SK-N-SH (cell line): Measurements from ENCODE around the gene S100A6. TPM values are rescaled to one million over a fixed set of nuclear protein-coding genes. Genes with fewer than 3 reads are reported as not detected.

Experiments
- CTCF ChIA-PET: fragments of 300-600, 350-600 bp; formaldehyde crosslinking; extraction: SDS; loops from one replicate; lab custom pipeline; 2021; lab: Yijun Ruan, JAX
- POLR2A ChIA-PET: fragments of 350-600 bp; sonication (Branson Sonifier 250); formaldehyde crosslinking; extraction: SDS; loops from one replicate; lab custom pipeline; 2020; ENCODE audit warnings: antibody characterized with exemption, inconsistent platforms; lab: Yijun Ruan, JAX
- DNase-seq: peaks from one replicate; pipeline ENCODE4 v3.0.0; 2012
- H2AFZ ChIP-seq: fragments of 200-600 bp; sonication (generic); 2 replicates; pipeline ENCODE4 v1.8.1; 2016; ENCODE audit warnings: antibody characterized with exemption, mild to moderate bottlenecking, low read depth
- H3F3A ChIP-seq: fragments of 200-600 bp; sonication (generic); replicated peaks from 2 replicates; pipeline ENCODE3; 2016; ENCODE audit warnings: antibody characterized with exemption, mild to moderate bottlenecking; ENCODE audit not compliant: insufficient read depth
- H3K27ac ChIP-seq, 2 experiments: fragments of 200-500 bp in 1 of 2; fragments of 200-600 bp in 1 of 2; sonication (Bioruptor generic) in 1 of 2; sonication (generic), shearing (Covaris generic) in 1 of 2; 2 replicates each; pipeline versions ENCODE4 v1.5.1 to v1.6.1; 2014 to 2016; ENCODE audit warnings: low read depth in 2 of 2, inconsistent platforms in 1 of 2, low read length in 1 of 2, mild to moderate bottlenecking in 1 of 2, mixed read lengths in 1 of 2
- H3K27me3 ChIP-seq: fragments of 200-600 bp; sonication (generic), shearing (Covaris generic); 2 replicates; pipeline ENCODE4 v1.6.1; 2016; ENCODE audit warnings: mixed run types; ENCODE audit not compliant: insufficient read depth
- H3K36me3 ChIP-seq, 2 experiments: fragments of 200-500 bp in 1 of 2; fragments of 200-600 bp in 1 of 2; sonication (Bioruptor generic) in 1 of 2; sonication (generic) in 1 of 2; replicated peaks in 1 of 2; 2 replicates each; pipeline versions ENCODE3 to v1.5.1; 2014 to 2016; ENCODE audit warnings: low read length in 1 of 2, mild to moderate bottlenecking in 1 of 2; ENCODE audit not compliant: insufficient read depth in 2 of 2, control insufficient read depth in 1 of 2
- H3K4me1 ChIP-seq, 2 experiments: fragments of 200-500 bp in 1 of 2; fragments of 200-600 bp in 1 of 2; sonication (Bioruptor generic) in 1 of 2; sonication (generic), shearing (Covaris generic) in 1 of 2; 2 replicates each; pipeline versions ENCODE4 v1.5.1 to v1.6.1; 2014 to 2016; ENCODE audit warnings: low read depth in 1 of 2, low read length in 1 of 2, mixed run types in 1 of 2; ENCODE audit not compliant: insufficient read depth in 2 of 2, control insufficient read depth in 1 of 2
- H3K4me2 ChIP-seq: fragments of 200-600 bp; sonication (generic), shearing (Covaris generic); 2 replicates; pipeline ENCODE4 v1.6.1; 2017; ENCODE audit warnings: mixed run types
- H3K4me3 ChIP-seq, 2 experiments: fragments of 200-500 bp in 1 of 2; fragments of 200-600 bp in 1 of 2; sonication (Bioruptor generic) in 1 of 2; sonication (generic), shearing (Covaris generic) in 1 of 2; 2 replicates each; pipeline versions ENCODE4 v1.5.1 to v1.8.1; 2014 to 2016; ENCODE audit warnings: low read depth in 2 of 2, inconsistent platforms in 1 of 2, low read length in 1 of 2, mild to moderate bottlenecking in 1 of 2, mixed read lengths in 1 of 2, moderate library complexity in 1 of 2
- H3K79me2 ChIP-seq: fragments of 200-600 bp; sonication (generic); 2 replicates; pipeline ENCODE4 v1.8.1; 2017; ENCODE audit warnings: mild to moderate bottlenecking; ENCODE audit not compliant: insufficient read depth
- H3K9ac ChIP-seq: fragments of 200-600 bp; sonication (generic); 2 replicates; pipeline ENCODE4 v1.6.1; 2017; ENCODE audit warnings: mixed run types
- H3K9me2 ChIP-seq: fragments of 200-600 bp; sonication (generic); 2 replicates; pipeline ENCODE4 v1.6.1; 2017; ENCODE audit warnings: mixed run types
- H3K9me3 ChIP-seq: fragments of 200-600 bp; sonication (generic); 2 replicates; pipeline ENCODE4 v1.6.1; 2017; ENCODE audit warnings: mixed run types, mild to moderate bottlenecking, moderate library complexity
- H4K20me1 ChIP-seq: fragments of 200-600 bp; sonication (generic); 2 replicates; pipeline ENCODE4 v1.6.1; 2017; ENCODE audit warnings: mild to moderate bottlenecking, mixed run types; ENCODE audit not compliant: insufficient read depth
- CHD2 ChIP-seq: fragments of 150-350 bp; IDR thresholded peaks from 2 replicates; pipeline ENCODE4 v1.6.1; 2018; ENCODE audit warnings: low read length; ENCODE audit not compliant: partially characterized antibody
- ELF1 ChIP-seq: IDR thresholded peaks from 2 replicates; pipeline ENCODE4 v1.4.0; 2012
- FOSL2 ChIP-seq: IDR thresholded peaks from 2 replicates; pipeline ENCODE4 v1.4.0; 2012; ENCODE audit warnings: low read depth, mild to moderate bottlenecking, moderate library complexity, borderline replicate concordance
- FOXJ3 ChIP-seq: sonication (generic); formaldehyde crosslinking; IDR thresholded peaks from 2 replicates; pipeline ENCODE4 v1.5.1; 2020; ENCODE audit warnings: mild to moderate bottlenecking, missing genetic modification reagents
- GATA2 ChIP-seq: sonication (generic); formaldehyde crosslinking; IDR thresholded peaks from 2 replicates; pipeline ENCODE4 v1.5.0; 2020; ENCODE audit warnings: mild to moderate bottlenecking, missing genetic modification reagents
- MAX ChIP-seq: IDR thresholded peaks from 2 replicates; pipeline ENCODE4 v1.4.0; 2012; ENCODE audit warnings: low read depth
- MEF2A ChIP-seq: IDR thresholded peaks from 2 replicates; pipeline ENCODE4 v1.4.0; 2012; ENCODE audit warnings: low read depth, borderline replicate concordance
- MXI1 ChIP-seq: IDR thresholded peaks from 2 replicates; pipeline ENCODE4 v1.6.1; 2012; ENCODE audit warnings: mild to moderate bottlenecking, low read depth, low read length, improper control_type of control experiment
- NRF1 ChIP-seq: IDR thresholded peaks from 2 replicates; pipeline ENCODE4 v1.6.1; 2012; ENCODE audit warnings: low read depth, mild to moderate bottlenecking, low read length
- PBX3 ChIP-seq: IDR thresholded peaks from 2 replicates; pipeline ENCODE4; 2012
- RCOR1 ChIP-seq: fragments of 150-350 bp; IDR thresholded peaks from 2 replicates; pipeline ENCODE4 v1.6.1; 2017; ENCODE audit warnings: antibody characterized with exemption, low read length
- REST ChIP-seq: IDR thresholded peaks from 2 replicates; pipeline ENCODE4 v1.6.1; 2012; ENCODE audit warnings: mild to moderate bottlenecking, low read depth, low read length, moderate library complexity
- RFX5 ChIP-seq: IDR thresholded peaks from 2 replicates; pipeline ENCODE4 v1.6.1; 2012; ENCODE audit warnings: mild to moderate bottlenecking, improper control_type of control experiment, low read length
- RXRA ChIP-seq: IDR thresholded peaks from 2 replicates; pipeline ENCODE4 v1.4.0; 2012; ENCODE audit warnings: low read depth, mild to moderate bottlenecking, borderline replicate concordance
- TAF1 ChIP-seq: IDR thresholded peaks from 2 replicates; pipeline ENCODE4 v1.6.1; 2012; ENCODE audit warnings: low read depth, mild to moderate bottlenecking, low read length, moderate library complexity, borderline replicate concordance
- TCF12 ChIP-seq: IDR thresholded peaks from 2 replicates; pipeline ENCODE4 v1.4.0; 2012
- TEAD4 ChIP-seq: IDR thresholded peaks from 2 replicates; pipeline ENCODE4 v1.4.0; 2012; ENCODE audit warnings: mild to moderate bottlenecking, borderline replicate concordance; ENCODE audit not compliant: insufficient read depth
- USF2 ChIP-seq: fragments of 150-350 bp; IDR thresholded peaks from 2 replicates; pipeline ENCODE4 v1.6.1; 2017; ENCODE audit warnings: antibody characterized with exemption, low read length, low read depth, borderline replicate concordance
- WGBS: methylation state at CpG from one replicate; pipeline ENCODE4 v1.1.6; 2017; ENCODE audit warnings: low lambda C conversion rate; 5-methylcytosine and 5-hydroxymethylcytosine counted together
- polyA plus RNA-seq, 3 experiments: library from polyadenylated mRNA; depleted of rRNA; stranded (reverse); fragments of >200 nt; gene quantifications; 2 replicates each; pipeline ENCODE4 v1.2.3, GENCODE V29; 2012
- TF ChIP-seq, protein P1 (sequence below): IDR thresholded peaks from 2 replicates; pipeline ENCODE4 v1.4.0; 2012; ENCODE audit warnings: low read depth, borderline replicate concordance

The S100A6 gene
- polyA plus RNA-seq, 1 of the 3 experiments (the other 2 are of a cell fraction): 895 TPM

GRCh38 chr1:153507926-153508583, 27.7 kb downstream of the S100A6 start:
- peak overlapping the region in 1 of 2 experiments; percentile 86; a peak in 2 of 4 replicates for H3K27ac ChIP-seq
- H3K4me1 ChIP-seq: peaks cover 4 to 20% of the 10 kb centered on the region in 2 experiments; a peak in 3 of 4 replicates
- ChIA-PET POLR2A (no interaction called here), CTCF (interaction anchor here (0.8 to 18.0 kb wide), 10 partner anchors 10 to 170 kb away, joined by 3 to 283 read pairs (median 5); partner anchors contain the start of gene S100A14)
- peak overlapping the region; percentile 57 for H3K4me2 ChIP-seq
- H3K9ac ChIP-seq: peak overlapping the region; percentile 24; the same call in 1 of the 2 replicates
- no peak for DNase-seq
- H3K36me3 ChIP-seq: no peaks in the 10 kb centered on the region
- H3K27me3 ChIP-seq: no peaks in the 10 kb centered on the region
- peak overlapping the region; percentile 14; the same call in 1 of the 2 replicates for H2AFZ ChIP-seq
- 85% methylated on average over 9 of the region's 11 CpGs for WGBS
- H3F3A ChIP-seq: peaks cover 26% of the 10 kb centered on the region
- no peaks in the 10 kb centered on the region for H4K20me1 ChIP-seq
- no peaks in the 10 kb centered on the region for H3K9me3 ChIP-seq
- no peaks in the 10 kb centered on the region for H3K9me2 ChIP-seq
- no peak for TF ChIP-seq TEAD4
- TF ChIP-seq RFX5: no peak
- H3K79me2 ChIP-seq: no peaks in the 10 kb centered on the region
- no peak overlapping the region for H3K4me3 ChIP-seq

DNA sequence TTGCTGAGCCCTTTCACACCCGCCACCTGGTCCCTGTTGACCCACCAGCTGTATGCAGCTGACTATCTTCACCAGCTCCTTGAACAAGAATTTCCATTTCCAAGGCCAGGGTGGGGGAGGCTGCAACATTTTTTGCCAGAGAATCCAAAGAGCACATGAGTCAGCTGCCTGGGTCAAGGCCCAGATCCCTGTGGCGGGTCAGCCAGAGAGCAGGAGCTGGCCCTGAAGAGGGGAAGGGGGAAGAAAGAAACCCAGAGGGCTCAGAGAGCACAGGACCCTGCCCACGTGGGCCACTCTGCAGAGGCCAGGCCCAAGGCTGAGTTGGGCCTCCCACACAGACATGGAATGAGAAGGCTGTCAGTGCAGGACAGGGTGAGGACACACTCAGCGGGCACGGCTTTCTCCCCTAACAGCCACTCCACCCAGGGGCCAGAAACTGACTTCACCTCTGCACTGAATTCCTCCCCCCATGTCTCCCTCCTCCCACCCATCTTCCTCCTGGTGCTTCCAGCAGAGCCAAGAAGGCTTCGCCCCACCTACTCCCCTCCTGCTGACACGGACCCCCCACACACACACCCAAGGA, 28.9 kb downstream of the S100A6 start:
- Histone ChIP-seq H3K9me2 (no peaks in the 10 kb centered on the region), H3K36me3 (no peaks in the 10 kb centered on the region), H3K4me3 (no peak overlapping the region), H3K27ac (peak overlapping the region; percentile 50 to 86), H3F3A (peaks cover 26% of the 10 kb centered on the region), H3K9me3 (no peaks in the 10 kb centered on the region), H3K79me2 (no peaks in the 10 kb centered on the region), H4K20me1 (no peaks in the 10 kb centered on the region), H2AFZ (peak overlapping the region; percentile 58; the same call in 1 of the 2 replicates), H3K27me3 (no peaks in the 10 kb centered on the region), H3K4me2 (peak overlapping the region; percentile 57), H3K4me1 (peaks cover 7 to 20% of the 10 kb centered on the region in 2 experiments; a peak in 3 of 4 replicates), H3K9ac (peak overlapping the region; percentile 24; the same call in 1 of the 2 replicates)
- ChIA-PET POLR2A (no interaction called here), CTCF (interaction anchor here (3.8 to 18.0 kb wide), 2 partner anchors 12 to 64 kb away, joined by 22 to 283 read pairs; no protein-coding TSS in a partner anchor)
- no peak for DNase-seq
- WGBS: 43% methylated on average over 7 of the region's 7 CpGs
- peak; percentile 73 for TF ChIP-seq PBX3
- peak; percentile 93 for TF ChIP-seq TCF12
- TF ChIP-seq TAF1: peak; percentile 57; the same call in 1 of the 2 replicates
- TF ChIP-seq USF2: no peak
- TF ChIP-seq MXI1: no peak
- peak; percentile 46; the same call in 1 of the 2 replicates for TF ChIP-seq REST
- TF ChIP-seq FOSL2: peak; percentile 89
- no peak for TF ChIP-seq RCOR1
- TF ChIP-seq RXRA: peak; percentile 99
- TF ChIP-seq CHD2: no peak
- TF ChIP-seq GATA2 (CRISPR knock-in tag): no peak
- TF ChIP-seq MEF2A: no peak
- TF ChIP-seq FOXJ3 (CRISPR knock-in tag): no peak
- no peak for TF ChIP-seq NRF1
- peak; percentile 87 for TF ChIP-seq MAX
- TF ChIP-seq ELF1: no peak
- TF ChIP-seq, protein P1, sequence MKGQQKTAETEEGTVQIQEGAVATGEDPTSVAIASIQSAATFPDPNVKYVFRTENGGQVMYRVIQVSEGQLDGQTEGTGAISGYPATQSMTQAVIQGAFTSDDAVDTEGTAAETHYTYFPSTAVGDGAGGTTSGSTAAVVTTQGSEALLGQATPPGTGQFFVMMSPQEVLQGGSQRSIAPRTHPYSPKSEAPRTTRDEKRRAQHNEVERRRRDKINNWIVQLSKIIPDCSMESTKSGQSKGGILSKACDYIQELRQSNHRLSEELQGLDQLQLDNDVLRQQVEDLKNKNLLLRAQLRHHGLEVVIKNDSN: peak; percentile 66
